Liver (tissue), 2 donors: ENCODE results near the gene PFN1.

Experiments
- RAD21 ChIP-seq, 2 donors: IDR thresholded peaks; 2 replicates each; pipeline ENCODE4 v1.6.1; 2016; ENCODE audit warnings: antibody characterized with exemption in 2 of 2, mild to moderate bottlenecking in 2 of 2
- TF ChIP-seq, protein P1 (sequence below): IDR thresholded peaks from 2 replicates; pipeline ENCODE4 v1.6.1; 2016; ENCODE audit warnings: antibody characterized with exemption
- TF ChIP-seq, protein P2 (sequence below): IDR thresholded peaks from 2 replicates; pipeline ENCODE4 v1.6.1; 2016; ENCODE audit warnings: antibody characterized with exemption, mild to moderate bottlenecking
- donor health status: healthy.

DNA sequence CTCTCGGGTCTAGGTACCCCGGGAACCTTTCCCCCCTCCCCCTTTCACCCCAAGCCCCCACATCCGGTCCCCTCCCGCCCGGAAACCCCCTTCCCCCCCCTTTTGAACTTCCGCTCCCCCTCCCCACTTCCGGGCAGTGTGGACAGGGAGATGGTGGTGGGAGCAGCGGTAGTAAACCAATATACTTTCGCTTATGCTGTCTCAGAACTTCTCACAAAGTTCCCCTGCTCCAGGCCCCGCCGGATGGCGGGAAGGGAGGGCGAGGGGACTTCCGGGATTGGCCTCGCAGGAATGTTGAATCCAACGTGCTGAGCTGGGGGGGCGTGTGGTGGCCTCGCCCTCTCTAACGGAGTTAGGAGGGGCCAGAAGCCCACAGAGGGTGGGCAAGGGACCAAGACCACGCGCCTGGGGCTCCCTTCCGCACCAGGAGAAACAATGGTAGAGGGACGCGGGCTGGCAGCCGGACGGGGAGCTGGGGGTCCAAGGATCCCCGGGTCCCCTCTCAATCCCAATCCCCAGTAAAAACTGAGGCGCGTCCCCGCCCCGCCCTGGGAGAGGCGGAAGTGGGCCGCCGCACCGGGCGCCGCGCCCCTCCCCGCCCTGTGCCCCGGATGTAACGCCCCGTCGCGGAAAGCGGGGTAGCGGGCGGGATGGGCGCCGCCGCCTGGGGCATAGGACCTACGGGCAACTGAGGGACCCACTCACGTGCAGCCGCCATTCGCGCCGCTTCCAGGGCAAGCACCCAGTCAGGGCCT lies 742 bp downstream of the PFN1 start:
- TF ChIP-seq, protein P1, sequence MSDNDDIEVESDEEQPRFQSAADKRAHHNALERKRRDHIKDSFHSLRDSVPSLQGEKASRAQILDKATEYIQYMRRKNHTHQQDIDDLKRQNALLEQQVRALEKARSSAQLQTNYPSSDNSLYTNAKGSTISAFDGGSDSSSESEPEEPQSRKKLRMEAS: no peak
- TF ChIP-seq RAD21 (IDR thresholded peaks at IDR 0.05): no peak
- TF ChIP-seq, protein P2, sequence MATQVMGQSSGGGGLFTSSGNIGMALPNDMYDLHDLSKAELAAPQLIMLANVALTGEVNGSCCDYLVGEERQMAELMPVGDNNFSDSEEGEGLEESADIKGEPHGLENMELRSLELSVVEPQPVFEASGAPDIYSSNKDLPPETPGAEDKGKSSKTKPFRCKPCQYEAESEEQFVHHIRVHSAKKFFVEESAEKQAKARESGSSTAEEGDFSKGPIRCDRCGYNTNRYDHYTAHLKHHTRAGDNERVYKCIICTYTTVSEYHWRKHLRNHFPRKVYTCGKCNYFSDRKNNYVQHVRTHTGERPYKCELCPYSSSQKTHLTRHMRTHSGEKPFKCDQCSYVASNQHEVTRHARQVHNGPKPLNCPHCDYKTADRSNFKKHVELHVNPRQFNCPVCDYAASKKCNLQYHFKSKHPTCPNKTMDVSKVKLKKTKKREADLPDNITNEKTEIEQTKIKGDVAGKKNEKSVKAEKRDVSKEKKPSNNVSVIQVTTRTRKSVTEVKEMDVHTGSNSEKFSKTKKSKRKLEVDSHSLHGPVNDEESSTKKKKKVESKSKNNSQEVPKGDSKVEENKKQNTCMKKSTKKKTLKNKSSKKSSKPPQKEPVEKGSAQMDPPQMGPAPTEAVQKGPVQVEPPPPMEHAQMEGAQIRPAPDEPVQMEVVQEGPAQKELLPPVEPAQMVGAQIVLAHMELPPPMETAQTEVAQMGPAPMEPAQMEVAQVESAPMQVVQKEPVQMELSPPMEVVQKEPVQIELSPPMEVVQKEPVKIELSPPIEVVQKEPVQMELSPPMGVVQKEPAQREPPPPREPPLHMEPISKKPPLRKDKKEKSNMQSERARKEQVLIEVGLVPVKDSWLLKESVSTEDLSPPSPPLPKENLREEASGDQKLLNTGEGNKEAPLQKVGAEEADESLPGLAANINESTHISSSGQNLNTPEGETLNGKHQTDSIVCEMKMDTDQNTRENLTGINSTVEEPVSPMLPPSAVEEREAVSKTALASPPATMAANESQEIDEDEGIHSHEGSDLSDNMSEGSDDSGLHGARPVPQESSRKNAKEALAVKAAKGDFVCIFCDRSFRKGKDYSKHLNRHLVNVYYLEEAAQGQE: no peak
